ENCODE measurements around the gene TBL3.

GRCh38 chr16:1989209-1990100 is 17.6 kb downstream of the TBL3 start, which contains the start of gene SYNGR3:
- TF ChIP-seq, protein P1, sequence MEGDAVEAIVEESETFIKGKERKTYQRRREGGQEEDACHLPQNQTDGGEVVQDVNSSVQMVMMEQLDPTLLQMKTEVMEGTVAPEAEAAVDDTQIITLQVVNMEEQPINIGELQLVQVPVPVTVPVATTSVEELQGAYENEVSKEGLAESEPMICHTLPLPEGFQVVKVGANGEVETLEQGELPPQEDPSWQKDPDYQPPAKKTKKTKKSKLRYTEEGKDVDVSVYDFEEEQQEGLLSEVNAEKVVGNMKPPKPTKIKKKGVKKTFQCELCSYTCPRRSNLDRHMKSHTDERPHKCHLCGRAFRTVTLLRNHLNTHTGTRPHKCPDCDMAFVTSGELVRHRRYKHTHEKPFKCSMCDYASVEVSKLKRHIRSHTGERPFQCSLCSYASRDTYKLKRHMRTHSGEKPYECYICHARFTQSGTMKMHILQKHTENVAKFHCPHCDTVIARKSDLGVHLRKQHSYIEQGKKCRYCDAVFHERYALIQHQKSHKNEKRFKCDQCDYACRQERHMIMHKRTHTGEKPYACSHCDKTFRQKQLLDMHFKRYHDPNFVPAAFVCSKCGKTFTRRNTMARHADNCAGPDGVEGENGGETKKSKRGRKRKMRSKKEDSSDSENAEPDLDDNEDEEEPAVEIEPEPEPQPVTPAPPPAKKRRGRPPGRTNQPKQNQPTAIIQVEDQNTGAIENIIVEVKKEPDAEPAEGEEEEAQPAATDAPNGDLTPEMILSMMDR (IDR thresholded peaks at IDR 0.05), result no peak
- TF ChIP-seq POLR2A (IDR thresholded peaks at IDR 0.05), result no peak
- no peak for TF ChIP-seq EP300 (IDR thresholded peaks at IDR 0.05)

Data from ovary (tissue), 3 donors.